HUES64 (cell line): ENCODE measurements around the gene PGM5.

Experiments
- H3K27ac ChIP-seq: 2 replicates; pipeline ENCODE4 v1.7.0; 2013; ENCODE audit warnings: low read depth, low read length, inconsistent platforms
- H3K27me3 ChIP-seq: 2 replicates; pipeline ENCODE4 v1.6.1; 2013; ENCODE audit warnings: mild to moderate bottlenecking, low read length; ENCODE audit not compliant: insufficient read depth
- H3K36me3 ChIP-seq: 2 replicates; pipeline ENCODE4 v1.6.1; 2013; ENCODE audit warnings: mild to moderate bottlenecking, low read length; ENCODE audit not compliant: insufficient read depth
- H3K4me1 ChIP-seq: 2 replicates; pipeline ENCODE4 v1.6.1; 2013; ENCODE audit warnings: mild to moderate bottlenecking, low read length, moderate library complexity; ENCODE audit not compliant: insufficient read depth
- H3K4me3 ChIP-seq: 2 replicates; pipeline ENCODE4 v1.5.1; 2013; ENCODE audit warnings: mild to moderate bottlenecking, low read length, moderate library complexity
- H3K9ac ChIP-seq: 2 replicates; pipeline ENCODE4 v1.6.1; 2013; ENCODE audit warnings: mild to moderate bottlenecking, low read depth, low read length
- H3K9me3 ChIP-seq: 2 replicates; pipeline ENCODE4 v1.6.1; 2013; ENCODE audit warnings: low read depth, low read length; ENCODE audit not compliant: insufficient read depth
- WGBS: fragments of 150-250, 120-280 bp; methylation state at CpG from one replicate; pipeline ENCODE4 v1.1.7; 2013; ENCODE audit warnings: missing lambda C conversion rate; 5-methylcytosine and 5-hydroxymethylcytosine counted together

PGM5 gene

DNA sequence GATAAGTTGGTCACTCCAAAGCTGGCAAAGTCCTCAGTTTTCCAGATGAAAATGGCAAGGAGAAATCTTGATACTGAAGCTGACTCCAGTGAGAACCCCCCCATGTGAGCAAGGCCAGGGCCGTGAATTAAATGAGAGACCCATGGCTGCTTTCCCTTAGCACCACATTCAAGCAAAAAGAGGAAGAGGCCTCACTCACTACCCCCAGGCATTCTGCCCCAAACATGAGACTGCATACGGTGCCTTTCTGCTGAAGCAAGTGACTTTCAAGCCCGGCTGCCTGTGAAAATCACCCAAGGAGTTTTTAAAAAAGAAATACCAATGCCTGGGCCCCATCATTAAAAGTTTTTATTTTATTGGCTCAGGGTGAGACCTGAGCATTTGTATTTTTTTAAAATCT, 117.4 kb downstream of the PGM5 start:
- 83% methylated on average over 3 of the region's 3 CpGs for WGBS
- Histone ChIP-seq H3K36me3 (no peaks in the 10 kb centered on the region), H3K9me3 (no peaks in the 10 kb centered on the region), H3K27ac (no peak overlapping the region), H3K27me3 (peaks cover 47% of the 10 kb centered on the region), H3K9ac (no peak overlapping the region), H3K4me3 (no peak overlapping the region), H3K4me1 (no peaks in the 10 kb centered on the region)

DNA sequence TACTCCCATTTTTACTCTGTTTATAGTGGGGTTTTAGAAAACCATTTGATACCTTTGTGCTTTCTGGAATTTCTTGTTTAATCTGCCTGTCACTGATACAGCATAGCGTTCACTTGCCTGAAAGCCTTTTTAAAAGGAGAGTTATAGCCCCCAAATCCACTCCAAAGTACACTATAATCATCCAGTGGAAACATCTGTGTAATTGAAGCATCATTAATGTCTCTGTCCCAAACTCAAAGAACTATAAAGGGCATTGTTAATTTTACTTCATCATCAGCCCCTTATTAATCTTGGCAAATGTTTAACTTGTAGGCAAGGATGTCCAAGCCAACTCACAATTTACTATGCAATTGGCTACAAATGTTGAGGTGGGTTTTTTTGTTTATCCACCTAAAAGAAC, 120.0 kb downstream of the PGM5 start:
- 89% methylated on average over 1 of the region's 1 CpG for whole genome bisulfite sequencing
- no peaks in the 10 kb centered on the region for H3K9me3 ChIP-seq
- H3K27me3 ChIP-seq: peaks cover 50% of the 10 kb centered on the region
- H3K4me3 ChIP-seq: no peak overlapping the region
- no peak overlapping the region for H3K27ac ChIP-seq
- H3K4me1 ChIP-seq: no peaks in the 10 kb centered on the region
- H3K36me3 ChIP-seq: no peaks in the 10 kb centered on the region
- H3K9ac ChIP-seq: no peak overlapping the region

DNA sequence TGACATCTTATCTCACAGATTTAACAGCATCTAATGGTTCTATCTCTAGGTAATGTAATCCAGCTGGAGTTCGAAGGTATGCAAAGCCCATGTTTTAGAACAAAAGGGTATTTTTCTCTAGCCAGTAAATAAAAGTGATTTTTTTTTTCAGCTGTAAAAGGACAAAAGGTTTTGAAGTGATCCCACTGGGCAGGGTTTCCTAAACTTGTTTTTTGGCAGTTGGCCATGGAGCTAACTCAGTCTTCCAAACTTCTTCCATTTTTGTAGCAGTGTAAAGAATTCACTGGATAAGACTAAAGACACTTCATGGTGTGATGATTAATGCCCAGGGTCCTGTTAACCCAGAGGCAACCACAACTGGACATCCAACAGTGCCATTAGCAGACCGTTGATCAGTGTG, 120.4 kb downstream of the PGM5 start:
- H3K9ac ChIP-seq: no peak overlapping the region
- no peak overlapping the region for H3K27ac ChIP-seq
- H3K9me3 ChIP-seq: no peaks in the 10 kb centered on the region
- H3K4me3 ChIP-seq: no peak overlapping the region
- no peaks in the 10 kb centered on the region for H3K4me1 ChIP-seq
- H3K27me3 ChIP-seq: peaks cover 54% of the 10 kb centered on the region
- H3K36me3 ChIP-seq: no peaks in the 10 kb centered on the region
- 79% methylated on average over 2 of the region's 2 CpGs for WGBS

- Histone ChIP-seq H3K27ac (no peak overlapping the region), H3K4me1 (no peaks in the 10 kb centered on the region), H3K27me3 (peaks cover 70% of the 10 kb centered on the region), H3K9ac (no peak overlapping the region), H3K4me3 (no peak overlapping the region), H3K9me3 (no peaks in the 10 kb centered on the region), H3K36me3 (no peaks in the 10 kb centered on the region)
- whole genome bisulfite sequencing: 60% methylated on average over 3 of the region's 3 CpGs
Measured at GRCh38 chr9:68480807-68481206, 124.4 kb downstream of the PGM5 start.

DNA sequence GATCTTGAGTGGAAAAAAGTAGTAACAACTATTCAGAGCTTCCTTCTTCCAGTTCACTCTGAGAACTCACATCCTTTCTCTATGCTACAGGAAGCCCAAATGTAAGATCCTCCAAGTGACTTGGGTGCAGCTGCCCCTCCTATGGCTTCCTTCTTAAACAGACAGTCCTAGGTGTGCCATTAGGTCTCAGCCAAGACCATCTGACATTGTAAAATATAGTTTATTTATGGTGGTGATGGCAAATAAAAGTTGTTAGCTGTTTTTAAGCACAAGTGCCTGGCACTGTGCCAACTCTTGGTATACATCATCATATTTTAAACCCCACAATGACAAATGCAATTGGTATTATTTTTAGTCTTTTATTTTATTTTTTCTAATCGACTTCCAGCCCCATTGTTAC, 126.1 kb downstream of the PGM5 start:
- peaks cover 67% of the 10 kb centered on the region for H3K27me3 ChIP-seq
- no peak overlapping the region for H3K4me3 ChIP-seq
- no CpG with 5 or more reads among the region's 1 CpG for WGBS
- no peaks in the 10 kb centered on the region for H3K36me3 ChIP-seq
- no peak overlapping the region for H3K27ac ChIP-seq
- peaks cover 11% of the 10 kb centered on the region; the same call in 1 of the 2 replicates for H3K9me3 ChIP-seq
- H3K4me1 ChIP-seq: no peaks in the 10 kb centered on the region
- no peak overlapping the region for H3K9ac ChIP-seq

- H3K27ac ChIP-seq: no peak overlapping the region
- H3K27me3 ChIP-seq: peaks cover 71% of the 10 kb centered on the region
- H3K4me3 ChIP-seq: no peak overlapping the region
- WGBS: 78% methylated on average over 2 of the region's 2 CpGs
- peaks cover 11% of the 10 kb centered on the region; the same call in 1 of the 2 replicates for H3K9me3 ChIP-seq
- H3K36me3 ChIP-seq: no peaks in the 10 kb centered on the region
- no peak overlapping the region for H3K9ac ChIP-seq
- H3K4me1 ChIP-seq: no peaks in the 10 kb centered on the region
Measured at GRCh38 chr9:68488126-68488525, 131.7 kb downstream of the PGM5 start.

DNA sequence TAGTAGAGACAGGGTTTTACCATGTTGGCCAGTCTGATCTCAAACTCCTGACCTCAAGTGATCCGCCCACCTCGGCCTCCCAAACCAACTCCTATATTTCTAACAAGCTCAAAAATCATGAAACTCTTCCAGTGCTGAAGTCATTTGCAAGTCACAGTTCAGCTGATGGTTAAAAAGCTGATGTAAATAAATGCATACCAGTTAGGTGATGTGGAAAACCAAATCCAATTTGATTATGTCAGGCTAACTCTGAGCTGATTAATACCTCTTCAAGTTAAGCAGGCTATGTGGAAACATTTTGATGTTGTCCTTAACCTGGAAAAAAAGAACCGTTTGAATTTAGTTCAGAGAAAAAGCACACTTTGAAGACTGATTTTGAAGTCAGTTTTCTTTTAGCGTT, 133.2 kb downstream of the PGM5 start:
- H3K27ac ChIP-seq: no peak overlapping the region
- no peak overlapping the region for H3K4me3 ChIP-seq
- no peaks in the 10 kb centered on the region for H3K4me1 ChIP-seq
- H3K9me3 ChIP-seq: peaks cover 11% of the 10 kb centered on the region; the same call in 1 of the 2 replicates
- H3K36me3 ChIP-seq: no peaks in the 10 kb centered on the region
- no peak overlapping the region for H3K9ac ChIP-seq
- 83% methylated on average over 4 of the region's 4 CpGs for WGBS
- H3K27me3 ChIP-seq: peaks cover 74% of the 10 kb centered on the region

GRCh38 chr9:68492806-68493205, 136.4 kb downstream of the PGM5 start:
- peaks cover 95% of the 10 kb centered on the region for H3K27me3 ChIP-seq
- 87% methylated on average over 6 of the region's 6 CpGs for WGBS

GRCh38 chr9:68493541-68493940, 137.1 kb downstream of the PGM5 start:
- H3K4me1 ChIP-seq: no peaks in the 10 kb centered on the region
- H3K9me3 ChIP-seq: no peaks in the 10 kb centered on the region
- no peak overlapping the region for H3K9ac ChIP-seq
- no peak overlapping the region for H3K4me3 ChIP-seq
- H3K27ac ChIP-seq: no peak overlapping the region
- H3K36me3 ChIP-seq: no peaks in the 10 kb centered on the region
- peaks cover 97% of the 10 kb centered on the region for H3K27me3 ChIP-seq

More at GRCh38 chr9:68492806-68493205, 136.4 kb downstream of the PGM5 start:
- Histone ChIP-seq H3K36me3 (no peaks in the 10 kb centered on the region), H3K4me3 (no peak overlapping the region), H3K9me3 (no peaks in the 10 kb centered on the region), H3K27ac (no peak overlapping the region), H3K9ac (no peak overlapping the region), H3K4me1 (no peaks in the 10 kb centered on the region)

DNA sequence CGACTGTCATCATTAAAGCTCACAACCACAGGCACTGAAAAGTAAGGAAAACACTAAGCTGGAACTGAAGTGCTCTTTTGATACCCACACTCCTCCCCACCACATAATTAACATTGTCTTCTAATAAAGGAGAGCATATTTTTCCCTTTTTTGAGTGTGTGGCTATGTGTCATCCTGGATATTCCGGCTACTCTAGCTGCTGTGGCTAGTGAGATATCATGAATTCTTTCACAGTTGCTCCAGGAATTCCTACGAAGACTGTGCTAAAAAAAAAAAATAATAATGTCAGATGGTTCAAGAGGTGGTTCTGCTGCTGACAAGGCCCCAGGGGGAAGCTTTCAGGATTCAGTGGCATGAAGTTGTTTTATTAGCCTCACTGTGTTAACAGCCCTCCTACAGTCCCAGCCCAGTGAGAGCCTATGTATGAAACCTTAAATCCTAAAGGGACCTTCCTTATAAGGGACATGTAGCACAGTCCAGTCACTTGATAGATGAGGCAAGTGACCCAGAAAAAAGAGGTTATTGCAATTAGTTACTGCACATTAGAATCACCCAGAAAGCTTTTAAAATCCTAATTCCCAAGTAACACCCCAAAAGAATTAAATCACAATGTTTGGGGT, 137.7 kb downstream of the PGM5 start:
- H3K9me3 ChIP-seq: no peaks in the 10 kb centered on the region
- no peak overlapping the region for H3K4me3 ChIP-seq
- no peaks in the 10 kb centered on the region for H3K36me3 ChIP-seq
- H3K27ac ChIP-seq: no peak overlapping the region
- WGBS: 71% methylated on average over 3 of the region's 3 CpGs
- H3K4me1 ChIP-seq: no peaks in the 10 kb centered on the region
- no peak overlapping the region for H3K9ac ChIP-seq
- peaks cover 97% of the 10 kb centered on the region for H3K27me3 ChIP-seq

DNA sequence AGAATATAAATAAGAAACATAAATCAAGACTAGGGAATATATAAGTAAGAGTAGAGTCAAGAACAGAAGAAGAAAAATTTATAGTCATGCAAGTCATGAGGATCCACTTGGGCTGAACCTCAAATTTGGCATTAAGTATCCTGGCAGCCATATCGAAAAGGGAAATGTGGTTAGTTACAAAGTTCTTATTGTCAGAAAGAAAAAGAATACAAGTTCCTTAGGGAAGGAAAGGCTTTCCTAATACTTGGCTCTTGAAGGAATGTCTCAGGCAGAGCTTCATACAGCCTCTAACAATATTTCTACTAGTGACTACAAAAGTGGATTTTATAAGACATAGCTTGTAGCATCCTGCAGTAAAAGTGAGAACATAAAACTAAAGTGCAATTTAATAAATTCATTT, 138.8 kb downstream of the PGM5 start:
- H3K36me3 ChIP-seq: no peaks in the 10 kb centered on the region
- H3K27ac ChIP-seq: no peak overlapping the region
- peaks cover 100% of the 10 kb centered on the region for H3K27me3 ChIP-seq
- no peaks in the 10 kb centered on the region for H3K9me3 ChIP-seq
- H3K4me1 ChIP-seq: no peaks in the 10 kb centered on the region
- no peak overlapping the region for H3K4me3 ChIP-seq
- WGBS: 86% methylated on average over 1 of the region's 1 CpG
- no peak overlapping the region for H3K9ac ChIP-seq

DNA sequence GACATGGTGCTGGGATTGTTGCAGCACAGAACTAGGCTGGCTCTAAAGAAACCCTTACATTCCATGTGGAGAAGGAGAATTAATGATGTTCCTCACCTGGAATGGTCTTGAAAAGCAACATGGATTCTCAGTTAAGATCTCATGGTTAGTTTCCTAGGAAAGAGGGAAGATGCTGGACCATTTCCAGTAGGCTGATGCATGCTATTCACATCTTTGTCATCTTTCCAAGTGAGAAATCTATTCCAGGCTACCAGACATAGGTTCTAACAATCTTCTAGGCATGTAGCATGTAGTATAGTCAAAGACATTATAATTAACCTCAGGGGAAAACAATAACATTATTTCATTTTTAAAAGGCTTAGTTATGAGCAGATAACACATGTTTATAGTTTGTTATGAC, 139.9 kb downstream of the PGM5 start:
- Histone ChIP-seq H3K27me3 (peaks cover 100% of the 10 kb centered on the region), H3K9me3 (no peaks in the 10 kb centered on the region), H3K4me3 (no peak overlapping the region), H3K27ac (no peak overlapping the region), H3K36me3 (no peaks in the 10 kb centered on the region), H3K4me1 (no peaks in the 10 kb centered on the region), H3K9ac (no peak overlapping the region)
